Measurements from ENCODE around the gene JAK2.

DNA sequence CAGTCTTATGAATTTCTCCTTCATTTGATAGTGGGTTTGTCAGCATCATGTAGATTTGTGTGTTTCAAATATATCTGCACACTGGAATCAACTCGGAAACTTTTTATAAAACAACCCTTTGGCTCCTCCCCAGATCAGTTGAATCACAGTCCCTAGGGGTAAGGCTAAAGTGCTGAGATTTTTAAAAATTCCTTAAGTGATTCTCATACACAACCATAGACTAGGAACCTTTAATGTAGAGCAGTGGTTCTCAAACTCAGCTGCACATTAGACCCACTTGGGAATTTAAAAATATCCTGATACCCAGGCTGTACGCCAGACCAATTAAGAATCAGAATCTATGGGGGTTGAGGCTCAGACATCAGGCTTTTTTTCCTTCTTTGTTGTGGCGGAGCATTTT lies 17.5 kb upstream of the JAK2 start:
- TF ChIP-seq, protein P1, sequence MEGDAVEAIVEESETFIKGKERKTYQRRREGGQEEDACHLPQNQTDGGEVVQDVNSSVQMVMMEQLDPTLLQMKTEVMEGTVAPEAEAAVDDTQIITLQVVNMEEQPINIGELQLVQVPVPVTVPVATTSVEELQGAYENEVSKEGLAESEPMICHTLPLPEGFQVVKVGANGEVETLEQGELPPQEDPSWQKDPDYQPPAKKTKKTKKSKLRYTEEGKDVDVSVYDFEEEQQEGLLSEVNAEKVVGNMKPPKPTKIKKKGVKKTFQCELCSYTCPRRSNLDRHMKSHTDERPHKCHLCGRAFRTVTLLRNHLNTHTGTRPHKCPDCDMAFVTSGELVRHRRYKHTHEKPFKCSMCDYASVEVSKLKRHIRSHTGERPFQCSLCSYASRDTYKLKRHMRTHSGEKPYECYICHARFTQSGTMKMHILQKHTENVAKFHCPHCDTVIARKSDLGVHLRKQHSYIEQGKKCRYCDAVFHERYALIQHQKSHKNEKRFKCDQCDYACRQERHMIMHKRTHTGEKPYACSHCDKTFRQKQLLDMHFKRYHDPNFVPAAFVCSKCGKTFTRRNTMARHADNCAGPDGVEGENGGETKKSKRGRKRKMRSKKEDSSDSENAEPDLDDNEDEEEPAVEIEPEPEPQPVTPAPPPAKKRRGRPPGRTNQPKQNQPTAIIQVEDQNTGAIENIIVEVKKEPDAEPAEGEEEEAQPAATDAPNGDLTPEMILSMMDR (IDR thresholded peaks at IDR 0.05; ENCODE audit: extremely low read depth in 1 of 2, insufficient read depth in 1 of 2, low read depth in 1 of 2, low read length in 2 of 2): no peak
- TF ChIP-seq, protein P2, sequence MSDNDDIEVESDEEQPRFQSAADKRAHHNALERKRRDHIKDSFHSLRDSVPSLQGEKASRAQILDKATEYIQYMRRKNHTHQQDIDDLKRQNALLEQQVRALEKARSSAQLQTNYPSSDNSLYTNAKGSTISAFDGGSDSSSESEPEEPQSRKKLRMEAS (IDR thresholded peaks at IDR 0.05; ENCODE audit: insufficient read depth, insufficient read length): no peak
- TF ChIP-seq POLR2AphosphoS5 (IDR thresholded peaks at IDR 0.05; ENCODE audit: insufficient read depth, low read depth, low read length) (no peak), MYC (IDR thresholded peaks at IDR 0.05; ENCODE audit: low read depth, low read length) (no peak), POLR2A (IDR thresholded peaks at IDR 0.05; ENCODE audit: low read depth, low read length) (no peak), EZH2 (IDR thresholded peaks at IDR 0.05; ENCODE audit: borderline replicate concordance, low read depth, low read length, severe bottlenecking) (no peak), GATA2 (IDR thresholded peaks at IDR 0.05; ENCODE audit: insufficient read depth, insufficient read length, low read depth, low read length) (no peak), JUN (IDR thresholded peaks at IDR 0.05; ENCODE audit: borderline replicate concordance, insufficient read depth, insufficient read length, low read depth) (no peak), FOS (IDR thresholded peaks at IDR 0.05; ENCODE audit: borderline replicate concordance, insufficient read depth, low read length) (no peak)
